Neuronal stem cell (in vitro differentiated cells): Measurements from ENCODE around the gene MAML1.
"Not testable (repeated sequence)": the region's sequence is repeated elsewhere in the genome, so short reads cannot be mapped to it uniquely, and the experiment has no call there.

Source experiments
- DNase-seq: peaks from one replicate; pipeline ENCODE4 v3.0.0-alpha.2; 2013; ENCODE audit warnings: low spot score
- H2AFZ ChIP-seq: one replicate; pipeline ENCODE4 v1.6.1; 2013; ENCODE audit warnings: mild to moderate bottlenecking, low read length, inconsistent platforms
- H2AK5ac ChIP-seq: 2 replicates; pipeline ENCODE4 v1.6.1; 2013; ENCODE audit warnings: low read depth, mild to moderate bottlenecking, inconsistent platforms, low read length, moderate library complexity, mixed read lengths
- H2BK120ac ChIP-seq: 2 replicates; pipeline ENCODE4 v1.6.1; 2013; ENCODE audit warnings: low read depth, mild to moderate bottlenecking, inconsistent platforms, low read length, moderate library complexity, mixed read lengths
- H2BK12ac ChIP-seq: one replicate; pipeline ENCODE4 v1.6.1; 2013; ENCODE audit warnings: low read length, inconsistent platforms
- H2BK15ac ChIP-seq: 2 replicates; pipeline ENCODE4 v1.6.1; 2013; ENCODE audit warnings: mild to moderate bottlenecking, low read length, inconsistent platforms, mixed read lengths
- H2BK5ac ChIP-seq: one replicate; pipeline ENCODE4 v1.6.1; 2013; ENCODE audit warnings: inconsistent platforms, mild to moderate bottlenecking, low read length, moderate library complexity
- H3K14ac ChIP-seq: one replicate; pipeline ENCODE4 v1.6.1; 2013; ENCODE audit warnings: low read length, inconsistent platforms
- H3K18ac ChIP-seq: 2 replicates; pipeline ENCODE4 v1.6.1; 2013; ENCODE audit warnings: low read length, inconsistent platforms
- H3K23ac ChIP-seq: 2 replicates; pipeline ENCODE4 v1.6.1; 2013; ENCODE audit warnings: low read depth, mild to moderate bottlenecking, mixed read lengths, low read length, inconsistent platforms; ENCODE audit not compliant: poor library complexity
- H3K27ac ChIP-seq: replicated peaks from 3 replicates; pipeline ENCODE4 v1.5.1; 2013; ENCODE audit warnings: low read length, inconsistent platforms
- H3K27me3 ChIP-seq, 3 experiments: 2 replicates each; pipeline ENCODE4 v1.6.1; 2013; ENCODE audit warnings: low read length in 3 of 3, mild to moderate bottlenecking in 2 of 3, inconsistent platforms in 1 of 3, low read depth in 1 of 3, mixed read lengths in 1 of 3, moderate library complexity in 1 of 3; ENCODE audit not compliant: control insufficient read depth in 3 of 3, insufficient read depth in 3 of 3
- H3K36me3 ChIP-seq, 2 donors: replicated peaks in 1 of 2; 2 replicates each; pipeline ENCODE4 v1.6.1; 2013; ENCODE audit warnings: low read length in 2 of 2; ENCODE audit not compliant: control insufficient read depth in 2 of 2, insufficient read depth in 2 of 2
- H3K4ac ChIP-seq: 2 replicates; pipeline ENCODE4 v1.6.1; 2013; ENCODE audit warnings: inconsistent platforms, mild to moderate bottlenecking, low read length, moderate library complexity
- H3K4me1 ChIP-seq, 2 donors: 1 replicate in 1 of 2; 2 replicates in 1 of 2; pipeline ENCODE4 v1.6.1; 2013; ENCODE audit warnings: low read length in 2 of 2, low read depth in 1 of 2; ENCODE audit not compliant: control insufficient read depth in 2 of 2, insufficient read depth in 1 of 2
- H3K4me2 ChIP-seq: one replicate; pipeline ENCODE4 v1.6.1; 2013; ENCODE audit warnings: mild to moderate bottlenecking, low read length, inconsistent platforms; ENCODE audit not compliant: insufficient read depth, poor library complexity, severe bottlenecking
- H3K4me3 ChIP-seq, 2 donors: 2 replicates each; pipeline ENCODE4 v1.5.1; 2013; ENCODE audit warnings: low read length in 2 of 2, mild to moderate bottlenecking in 2 of 2, inconsistent platforms in 1 of 2, moderate library complexity in 1 of 2
- H3K79me1 ChIP-seq: one replicate; pipeline ENCODE4 v1.6.1; 2013; ENCODE audit warnings: low read depth, mild to moderate bottlenecking, inconsistent platforms, low read length, moderate library complexity
- H3K9ac ChIP-seq: one replicate; pipeline ENCODE4 v1.6.1; 2013; ENCODE audit warnings: mild to moderate bottlenecking, low read depth, low read length, inconsistent platforms; ENCODE audit not compliant: poor library complexity
- H3K9me3 ChIP-seq, 2 donors: replicated peaks in 1 of 2; 2 replicates each; pipeline versions ENCODE3 to v1.6.1; 2013; ENCODE audit warnings: low read length in 2 of 2, mild to moderate bottlenecking in 2 of 2, inconsistent platforms in 1 of 2, low read depth in 1 of 2, mixed read lengths in 1 of 2, moderate library complexity in 1 of 2; ENCODE audit not compliant: control insufficient read depth in 2 of 2, insufficient read depth in 1 of 2
- H4K8ac ChIP-seq: one replicate; pipeline ENCODE4 v1.6.1; 2013; ENCODE audit warnings: low read depth, mild to moderate bottlenecking, inconsistent platforms, low read length, moderate library complexity
- H4K91ac ChIP-seq: one replicate; pipeline ENCODE4 v1.6.1; 2013; ENCODE audit warnings: low read length, low read depth, mild to moderate bottlenecking, inconsistent platforms; ENCODE audit not compliant: poor library complexity
- WGBS, 2 donors: extraction: QIAGEN DNeasy Blood & Tissue Kit; methylation state at CpG; one replicate each; pipeline ENCODE4 v1.1.7; 2013; ENCODE audit warnings: missing lambda C conversion rate in 2 of 2, mixed read lengths in 1 of 2; ENCODE audit not compliant: insufficient read length in 2 of 2, insufficient replicate concordance in 1 of 2; ENCODE audit errors: extremely low coverage in 2 of 2; 5-methylcytosine and 5-hydroxymethylcytosine counted together

MAML1 gene

DNA sequence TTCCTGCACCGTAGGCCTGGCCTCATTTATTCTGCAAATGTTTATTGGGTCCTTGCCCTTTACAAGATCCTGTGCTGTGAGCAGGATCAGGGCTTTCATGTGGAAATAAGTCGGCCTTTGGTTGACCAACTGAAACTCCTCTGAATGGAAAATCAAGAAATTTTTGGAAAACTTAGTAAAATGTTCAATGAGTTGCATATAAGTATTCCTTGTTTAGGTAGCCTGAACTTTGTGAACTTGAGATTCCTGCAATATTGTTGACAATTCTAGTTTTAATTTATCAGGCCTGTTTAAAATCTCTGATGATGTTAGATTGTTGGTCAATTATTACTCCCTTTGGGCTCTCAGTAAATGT, 1.1 kb downstream of the MAML1 start:
- Histone ChIP-seq H3K27ac (no peak overlapping the region), H2AK5ac (peak overlapping the region; percentile 84), H3K36me3 (peaks cover 11 to 78% of the 10 kb centered on the region in 2 donors), H3K4me3 (peak overlapping the region; percentile 68 to 94), H2BK5ac (no peak overlapping the region), H2BK120ac (no peak overlapping the region), H3K18ac (no peak overlapping the region), H4K8ac (no peak overlapping the region), H3K4ac (no peak overlapping the region), H2AFZ (peak overlapping the region; percentile 91), H2BK15ac (no peak overlapping the region), H3K79me1 (peaks cover 7% of the 10 kb centered on the region), H3K4me2 (peak overlapping the region; percentile 73), H2BK12ac (no peak overlapping the region), H3K14ac (peak overlapping the region; percentile 82), H3K9ac (no peak overlapping the region), H3K23ac (no peak overlapping the region), H3K27me3 (no peaks in the 10 kb centered on the region), H3K4me1 (peaks cover 2% of the 10 kb centered on the region in 2 donors), H3K9me3 (no peaks in the 10 kb centered on the region), H4K91ac (no peak overlapping the region)
- peak; percentile 6 for DNase-seq
- no CpG with 5 or more reads among the region's 2 CpGs for WGBS, 2 donors

DNA sequence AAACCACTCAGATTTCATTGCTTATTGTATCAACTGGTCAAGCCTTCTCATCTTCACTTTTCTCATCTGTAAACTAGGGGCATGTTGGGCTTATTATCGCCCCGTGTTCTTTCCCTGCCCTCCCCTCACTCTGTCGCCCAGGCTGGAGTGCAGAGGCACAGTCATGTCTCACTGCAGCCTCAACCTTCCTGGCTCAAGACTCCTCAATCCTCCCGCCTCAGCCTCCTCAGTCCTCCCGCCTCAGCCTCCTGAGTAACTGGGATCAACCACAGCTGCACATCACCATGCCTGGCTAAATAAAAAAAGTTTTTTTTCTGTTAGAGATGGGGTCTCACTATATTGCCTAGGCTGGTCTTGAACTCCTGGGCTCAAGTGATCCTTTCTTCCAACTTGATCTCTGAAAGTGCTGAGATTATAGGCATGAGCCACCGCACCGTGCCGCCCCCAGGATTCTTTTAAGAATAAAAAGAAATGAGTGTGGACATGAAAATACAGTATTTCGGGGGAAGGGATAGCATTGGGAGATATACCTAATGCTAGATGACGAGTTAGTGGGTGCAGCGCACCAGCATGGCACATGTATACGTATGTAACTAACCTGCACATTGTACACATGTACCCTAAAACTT, 2.0 kb downstream of the MAML1 start:
- Histone ChIP-seq H3K4me2 (peak overlapping the region; percentile 47), H2BK5ac (no peak overlapping the region), H3K9ac (peak overlapping the region; percentile 60), H3K23ac (no peak overlapping the region), H2AK5ac (no peak overlapping the region), H3K27ac (no peak overlapping the region), H3K36me3 (peaks cover 9 to 78% of the 10 kb centered on the region in 2 donors), H2BK15ac (no peak overlapping the region), H3K27me3 (no peaks in the 10 kb centered on the region), H3K4me1 (peaks cover 2% of the 10 kb centered on the region in 2 donors), H3K18ac (no peak overlapping the region), H2BK12ac (no peak overlapping the region), H3K4ac (no peak overlapping the region), H2AFZ (no peak overlapping the region), H3K14ac (no peak overlapping the region), H3K9me3 (peaks cover 0 to 3% of the 10 kb centered on the region in 2 donors), H4K91ac (no peak overlapping the region), H3K4me3 (peak overlapping the region in 1 of 2 donors; percentile 68), H2BK120ac (no peak overlapping the region), H3K79me1 (peaks cover 7% of the 10 kb centered on the region), H4K8ac (no peak overlapping the region)
- WGBS, 2 donors = no CpG with 5 or more reads among the region's 12 CpGs
- DNase-seq = no peak

DNA sequence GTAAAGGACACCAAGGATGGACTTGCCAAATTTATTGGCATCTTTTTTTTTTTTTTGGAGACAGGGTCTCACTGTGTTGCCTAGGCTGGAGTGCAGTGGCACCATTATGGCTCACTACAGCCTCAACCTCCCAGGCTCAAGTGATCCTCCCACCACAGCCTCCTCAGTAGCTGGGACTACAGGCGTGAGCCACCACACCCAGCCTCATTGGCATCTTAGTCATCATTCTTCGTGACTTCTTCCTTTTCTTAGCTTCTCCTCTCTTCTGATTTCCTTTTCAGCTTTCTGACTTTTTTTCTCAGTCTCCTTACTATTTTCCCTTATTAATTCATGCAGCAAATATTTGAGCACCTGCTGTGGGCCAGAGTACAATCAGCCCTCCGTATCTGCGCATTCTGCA, 6.1 kb downstream of the MAML1 start:
- Histone ChIP-seq H4K91ac (no peak overlapping the region), H3K23ac (no peak overlapping the region), H3K9me3 (peaks cover 0 to 15% of the 10 kb centered on the region in 2 donors), H2BK12ac (no peak overlapping the region), H2AK5ac (no peak overlapping the region), H2BK15ac (no peak overlapping the region), H4K8ac (no peak overlapping the region), H2BK5ac (no peak overlapping the region), H3K4me3 (no peak overlapping the region), H3K18ac (no peak overlapping the region), H3K27me3 (no peaks in the 10 kb centered on the region), H3K4me1 (peaks cover 0 to 2% of the 10 kb centered on the region in 2 donors), H3K36me3 (peaks cover 8 to 75% of the 10 kb centered on the region in 2 donors), H2BK120ac (no peak overlapping the region), H3K9ac (no peak overlapping the region), H3K27ac (no peak overlapping the region), H2AFZ (no peak overlapping the region), H3K4me2 (no peak overlapping the region), H3K79me1 (peaks cover 3% of the 10 kb centered on the region), H3K14ac (no peak overlapping the region), H3K4ac (no peak overlapping the region)
- no CpG with 5 or more reads among the region's 4 CpGs for WGBS, 2 donors
- no peak for DNase-seq

DNA sequence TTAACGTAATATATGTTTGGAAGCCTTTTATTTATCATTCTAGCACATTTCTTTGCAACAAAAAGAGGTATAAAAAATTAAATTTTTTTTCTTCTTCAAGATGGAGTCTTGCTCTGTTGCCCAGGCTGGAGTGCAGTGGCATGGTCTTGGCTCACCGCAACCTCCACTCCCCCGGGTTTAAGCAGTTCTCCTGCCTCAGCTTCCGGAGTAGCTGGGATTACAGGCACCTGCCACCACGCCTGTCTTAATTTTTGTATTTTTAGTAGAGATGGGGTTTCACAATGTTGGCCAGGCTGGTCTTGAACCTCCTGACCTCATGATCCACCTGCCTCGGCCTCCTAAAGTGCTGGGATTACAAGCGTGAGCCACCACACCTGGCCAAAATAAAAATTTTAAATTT, 11.5 kb downstream of the MAML1 start:
- not testable (repeated sequence) for H3K27me3 ChIP-seq, H2BK120ac ChIP-seq, H2BK12ac ChIP-seq, H3K27ac ChIP-seq, DNase-seq, H3K4me1 ChIP-seq, H3K79me1 ChIP-seq, H2AFZ ChIP-seq, H3K18ac ChIP-seq, H3K4me2 ChIP-seq, H3K23ac ChIP-seq, H3K4me3 ChIP-seq, H4K91ac ChIP-seq, H4K8ac ChIP-seq, H3K14ac ChIP-seq, H2BK15ac ChIP-seq, H3K9ac ChIP-seq, H2AK5ac ChIP-seq, H3K4ac ChIP-seq, H2BK5ac ChIP-seq
- H3K36me3 ChIP-seq = peaks cover 3 to 61% of the 10 kb centered on the region in 2 donors
- H3K9me3 ChIP-seq = peaks cover 0 to 25% of the 10 kb centered on the region in 2 donors
- WGBS, 2 donors = no CpG with 5 or more reads among the region's 7 CpGs
